Central memory CD8-positive, alpha-beta T cell (primary cell): ENCODE results near the gene SSTR1.

Experiments
- ATAC-seq: fragments of 150-1000 bp; cut with Tn5 transposase; replicated peaks from 2 replicates; pipeline ENCODE4 v1.10.0; 2022; ENCODE audit warnings: mild to moderate bottlenecking, moderate FRiP score, moderate number of reproducible peaks; ENCODE audit not compliant: poor library complexity, severe bottlenecking; ENCODE audit errors: extremely low read depth
- DNase-seq, 2 donors: peaks; one replicate each; pipeline ENCODE4 v3.0.0; 2021; ENCODE audit warnings: low spot score in 2 of 2
- H3K27ac Mint-ChIP-seq: one replicate; pipeline ENCODE4 v1.8.0; 2022; ENCODE audit warnings: low read depth, mild to moderate bottlenecking, moderate library complexity, mixed read lengths
- H3K27me3 Mint-ChIP-seq: one replicate; pipeline ENCODE4 v1.8.0; 2022; ENCODE audit warnings: mixed read lengths
- H3K36me3 Mint-ChIP-seq: one replicate; pipeline ENCODE4 v1.8.0; 2022; ENCODE audit warnings: mild to moderate bottlenecking, moderate library complexity, mixed read lengths; ENCODE audit not compliant: insufficient read depth
- H3K4me1 Mint-ChIP-seq: one replicate; pipeline ENCODE4 v1.8.0; 2022; ENCODE audit warnings: mixed read lengths
- H3K4me3 Mint-ChIP-seq: one replicate; pipeline ENCODE4 v1.8.0; 2022; ENCODE audit warnings: mild to moderate bottlenecking, moderate library complexity, mixed read lengths
- H3K9me3 Mint-ChIP-seq: one replicate; pipeline ENCODE4 v1.8.0; 2022; ENCODE audit warnings: mixed read lengths

SSTR1 gene

GRCh38 chr14:38205119-38205813 is 2.4 kb upstream of the SSTR1 start:
- H3K4me3 Mint-ChIP-seq, result no peak overlapping the region
- H3K9me3 Mint-ChIP-seq, result no peaks in the 10 kb centered on the region
- no peaks in the 10 kb centered on the region for H3K36me3 Mint-ChIP-seq
- H3K27me3 Mint-ChIP-seq, result peaks cover 50% of the 10 kb centered on the region
- ATAC-seq, result no peak
- H3K4me1 Mint-ChIP-seq, result peaks cover 19% of the 10 kb centered on the region
- H3K27ac Mint-ChIP-seq, result no peak overlapping the region
- no peak for DNase-seq

GRCh38 chr14:38205949-38206665 is 1.6 kb upstream of the SSTR1 start:
- Mint-ChIP-seq H3K36me3 (no peaks in the 10 kb centered on the region), H3K4me3 (no peak overlapping the region), H3K27me3 (peaks cover 58% of the 10 kb centered on the region), H3K4me1 (peaks cover 25% of the 10 kb centered on the region), H3K27ac (no peak overlapping the region), H3K9me3 (no peaks in the 10 kb centered on the region)
- ATAC-seq, result no peak
- no peak for DNase-seq

DNA sequence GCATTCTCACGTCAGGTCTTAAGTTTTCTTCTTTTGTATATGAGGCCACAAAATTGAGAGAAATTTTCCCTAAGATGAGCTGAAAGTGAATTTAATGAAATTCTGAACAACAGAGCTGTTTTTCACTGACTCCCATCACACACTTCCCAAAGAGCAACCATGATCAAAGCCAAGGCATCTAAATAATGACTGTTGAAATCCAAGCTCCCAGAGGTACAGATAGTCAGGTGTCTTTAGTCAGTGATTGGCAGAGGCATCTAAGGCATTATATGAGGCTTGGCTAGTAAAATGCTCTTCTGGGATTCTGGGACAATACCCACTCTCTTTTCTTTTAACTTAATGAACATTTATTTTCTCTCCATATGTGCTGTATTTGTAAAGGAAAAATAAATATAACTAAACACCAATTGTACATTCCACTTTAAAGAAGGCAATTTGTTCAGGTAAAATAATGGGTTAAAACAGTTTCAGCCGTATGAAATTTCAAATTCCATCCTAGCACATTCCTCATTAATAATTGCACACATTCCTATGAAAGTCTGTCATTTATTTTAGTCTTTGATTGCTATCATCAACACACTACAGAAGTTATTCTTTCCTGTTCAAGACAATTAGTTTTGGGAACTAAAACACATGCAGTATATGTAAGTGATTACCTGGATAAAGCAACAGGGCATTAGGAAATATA is 871 bp upstream of the SSTR1 start:
- no peak for DNase-seq
- no peak overlapping the region for H3K27ac Mint-ChIP-seq

DNA sequence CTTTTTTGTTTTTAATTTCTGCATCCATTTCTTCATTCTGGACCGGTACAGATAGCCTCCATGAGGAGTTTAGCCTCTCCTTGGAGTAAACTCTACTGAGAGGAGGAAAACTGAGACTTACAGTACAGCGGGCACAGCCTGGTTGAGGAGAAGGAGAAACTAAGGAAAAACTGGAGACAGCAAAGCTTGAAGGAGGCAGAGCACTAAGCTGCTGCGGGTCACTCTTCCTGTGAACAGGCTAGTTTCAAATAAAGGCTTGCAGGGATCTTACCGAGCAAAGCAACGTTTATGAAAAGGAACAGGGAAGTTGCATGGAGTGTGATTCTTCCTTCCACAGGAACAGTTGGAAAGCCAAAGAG is 348 bp upstream of the SSTR1 start:
- peaks cover 70% of the 10 kb centered on the region for H3K27me3 Mint-ChIP-seq
- no peaks in the 10 kb centered on the region for H3K36me3 Mint-ChIP-seq
- peaks cover 25% of the 10 kb centered on the region for H3K4me1 Mint-ChIP-seq
- no peak overlapping the region for H3K27ac Mint-ChIP-seq
- no peak for DNase-seq
- no peaks in the 10 kb centered on the region for H3K9me3 Mint-ChIP-seq
- ATAC-seq, result no peak
- no peak overlapping the region for H3K4me3 Mint-ChIP-seq

More for the DNA sequence above, 871 bp upstream of the SSTR1 start:
- H3K4me1 Mint-ChIP-seq, result peaks cover 25% of the 10 kb centered on the region
- peaks cover 65% of the 10 kb centered on the region for H3K27me3 Mint-ChIP-seq
- H3K4me3 Mint-ChIP-seq, result no peak overlapping the region
- ATAC-seq, result no peak
- no peaks in the 10 kb centered on the region for H3K36me3 Mint-ChIP-seq
- no peaks in the 10 kb centered on the region for H3K9me3 Mint-ChIP-seq

DNA sequence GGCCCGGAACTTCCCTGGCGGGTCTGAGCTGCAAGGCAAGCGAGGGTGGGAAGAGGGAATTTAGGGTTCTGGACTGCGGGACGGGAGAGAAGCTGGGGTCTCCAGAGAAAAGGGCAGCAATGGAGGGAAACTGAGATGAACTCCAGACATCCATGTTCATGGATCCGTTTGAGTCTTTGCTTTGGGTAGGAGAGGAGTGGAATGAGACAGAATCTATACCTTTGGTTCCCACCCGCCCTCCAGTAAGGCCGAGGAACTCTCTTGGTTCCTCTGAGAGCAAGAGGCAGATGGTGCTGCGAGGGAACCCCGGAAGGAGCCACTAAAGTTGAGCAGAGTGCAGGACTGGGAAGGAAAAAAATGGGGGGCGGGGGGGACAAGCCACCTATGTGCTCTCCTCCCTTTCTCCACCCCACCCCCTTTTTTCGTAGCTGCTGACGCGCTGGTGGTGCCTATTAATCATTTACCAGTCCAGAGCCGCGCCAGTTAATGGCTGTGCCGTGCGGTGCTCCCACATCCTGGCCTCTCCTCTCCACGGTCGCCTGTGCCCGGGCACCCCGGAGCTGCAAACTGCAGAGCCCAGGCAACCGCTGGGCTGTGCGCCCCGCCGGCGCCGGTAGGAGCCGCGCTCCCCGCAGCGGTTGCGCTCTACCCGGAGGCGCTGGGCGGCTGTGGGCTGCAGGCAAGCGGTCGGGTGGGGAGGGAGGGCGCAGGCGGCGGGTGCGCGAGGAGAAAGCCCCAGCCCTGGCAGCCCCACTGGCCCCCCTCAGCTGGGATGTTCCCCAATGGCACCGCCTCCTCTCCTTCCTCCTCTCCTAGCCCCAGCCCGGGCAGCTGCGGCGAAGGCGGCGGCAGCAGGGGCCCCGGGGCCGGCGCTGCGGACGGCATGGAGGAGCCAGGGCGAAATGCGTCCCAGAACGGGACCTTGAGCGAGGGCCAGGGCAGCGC is 1.2 kb downstream of the SSTR1 start:
- H3K36me3 Mint-ChIP-seq, result no peaks in the 10 kb centered on the region
- H3K4me3 Mint-ChIP-seq, result peak overlapping the region; percentile 21
- H3K9me3 Mint-ChIP-seq, result no peaks in the 10 kb centered on the region
- peaks cover 79% of the 10 kb centered on the region for H3K27me3 Mint-ChIP-seq
- peaks cover 25% of the 10 kb centered on the region for H3K4me1 Mint-ChIP-seq
- ATAC-seq (peak; percentile 36), DNase-seq (no peak)
- H3K27ac Mint-ChIP-seq, result no peak overlapping the region

DNA sequence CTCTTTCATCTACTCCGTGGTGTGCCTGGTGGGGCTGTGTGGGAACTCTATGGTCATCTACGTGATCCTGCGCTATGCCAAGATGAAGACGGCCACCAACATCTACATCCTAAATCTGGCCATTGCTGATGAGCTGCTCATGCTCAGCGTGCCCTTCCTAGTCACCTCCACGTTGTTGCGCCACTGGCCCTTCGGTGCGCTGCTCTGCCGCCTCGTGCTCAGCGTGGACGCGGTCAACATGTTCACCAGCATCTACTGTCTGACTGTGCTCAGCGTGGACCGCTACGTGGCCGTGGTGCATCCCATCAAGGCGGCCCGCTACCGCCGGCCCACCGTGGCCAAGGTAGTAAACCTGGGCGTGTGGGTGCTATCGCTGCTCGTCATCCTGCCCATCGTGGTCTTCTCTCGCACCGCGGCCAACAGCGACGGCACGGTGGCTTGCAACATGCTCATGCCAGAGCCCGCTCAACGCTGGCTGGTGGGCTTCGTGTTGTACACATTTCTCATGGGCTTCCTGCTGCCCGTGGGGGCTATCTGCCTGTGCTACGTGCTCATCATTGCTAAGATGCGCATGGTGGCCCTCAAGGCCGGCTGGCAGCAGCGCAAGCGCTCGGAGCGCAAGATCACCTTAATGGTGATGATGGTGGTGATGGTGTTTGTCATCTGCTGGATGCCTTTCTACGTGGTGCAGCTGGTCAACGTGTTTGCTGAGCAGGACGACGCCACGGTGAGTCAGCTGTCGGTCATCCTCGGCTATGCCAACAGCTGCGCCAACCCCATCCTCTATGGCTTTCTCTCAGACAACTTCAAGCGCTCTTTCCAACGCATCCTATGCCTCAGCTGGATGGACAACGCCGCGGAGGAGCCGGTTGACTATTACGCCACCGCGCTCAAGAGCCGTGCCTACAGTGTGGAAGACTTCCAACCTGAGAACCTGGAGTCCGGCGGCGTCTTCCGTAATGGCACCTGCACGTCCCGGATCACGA is 2.2 kb downstream of the SSTR1 start:
- Mint-ChIP-seq H3K4me1 (peaks cover 25% of the 10 kb centered on the region), H3K36me3 (no peaks in the 10 kb centered on the region), H3K27ac (peak overlapping the region; percentile 26), H3K4me3 (peak overlapping the region; percentile 21), H3K27me3 (peaks cover 79% of the 10 kb centered on the region), H3K9me3 (no peaks in the 10 kb centered on the region)
- no peak for DNase-seq
- ATAC-seq, result no peak

GRCh38 chr14:38210587-38211216 is 3.0 kb downstream of the SSTR1 start:
- H3K27ac Mint-ChIP-seq, result no peak overlapping the region
- no peaks in the 10 kb centered on the region for H3K9me3 Mint-ChIP-seq
- peaks cover 76% of the 10 kb centered on the region for H3K27me3 Mint-ChIP-seq
- H3K4me3 Mint-ChIP-seq, result peak overlapping the region; percentile 48
- peaks cover 25% of the 10 kb centered on the region for H3K4me1 Mint-ChIP-seq
- H3K36me3 Mint-ChIP-seq, result no peaks in the 10 kb centered on the region
- no peak for ATAC-seq
- DNase-seq, result no peak

DNA sequence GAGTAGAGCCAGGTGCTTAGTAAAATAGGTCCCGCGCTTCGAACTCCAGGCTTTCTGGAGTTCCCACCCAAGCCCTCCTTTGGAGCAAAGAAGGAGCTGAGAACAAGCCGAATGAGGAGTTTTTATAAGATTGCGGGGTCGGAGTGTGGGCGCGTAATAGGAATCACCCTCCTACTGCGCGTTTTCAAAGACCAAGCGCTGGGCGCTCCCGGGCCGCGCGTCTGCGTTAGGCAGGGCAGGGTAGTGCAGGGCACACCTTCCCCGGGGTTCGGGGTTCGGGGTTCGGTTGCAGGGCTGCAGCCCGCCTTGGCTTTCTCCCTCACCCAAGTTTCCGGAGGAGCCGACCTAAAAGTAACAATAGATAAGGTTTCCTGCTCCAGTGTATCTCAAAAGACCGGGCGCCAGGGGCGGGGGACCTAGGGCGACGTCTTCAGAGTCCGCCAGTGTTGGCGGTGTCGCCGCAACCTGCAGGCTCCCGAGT is 3.6 kb downstream of the SSTR1 start:
- Mint-ChIP-seq H3K4me3 (no peak overlapping the region), H3K36me3 (no peaks in the 10 kb centered on the region), H3K27me3 (peaks cover 70% of the 10 kb centered on the region), H3K9me3 (no peaks in the 10 kb centered on the region), H3K27ac (no peak overlapping the region), H3K4me1 (peaks cover 25% of the 10 kb centered on the region)
- ATAC-seq, result no peak
- DNase-seq, result no peak

- H3K4me3 Mint-ChIP-seq, result peak overlapping the region; percentile 0
- peaks cover 61% of the 10 kb centered on the region for H3K27me3 Mint-ChIP-seq
- DNase-seq (no peak), ATAC-seq (no peak)
- H3K27ac Mint-ChIP-seq, result no peak overlapping the region
- H3K9me3 Mint-ChIP-seq, result no peaks in the 10 kb centered on the region
- H3K4me1 Mint-ChIP-seq, result peaks cover 25% of the 10 kb centered on the region
- H3K36me3 Mint-ChIP-seq, result no peaks in the 10 kb centered on the region
These were observed 4.4 kb downstream of the SSTR1 start for GRCh38 chr14:38212111-38212510.

GRCh38 chr14:38213001-38213400 is 5.3 kb downstream of the SSTR1 start:
- H3K36me3 Mint-ChIP-seq, result no peaks in the 10 kb centered on the region
- peaks cover 20% of the 10 kb centered on the region for H3K4me1 Mint-ChIP-seq
- no peak overlapping the region for H3K4me3 Mint-ChIP-seq
- peaks cover 53% of the 10 kb centered on the region for H3K27me3 Mint-ChIP-seq
- no peak overlapping the region for H3K27ac Mint-ChIP-seq
- DNase-seq (no peak), ATAC-seq (no peak)
- no peaks in the 10 kb centered on the region for H3K9me3 Mint-ChIP-seq

GRCh38 chr14:38217553-38217952 is 9.8 kb downstream of the SSTR1 start:
- H3K27ac Mint-ChIP-seq, result no peak overlapping the region
- peaks cover 9% of the 10 kb centered on the region for H3K27me3 Mint-ChIP-seq
- no peaks in the 10 kb centered on the region for H3K4me1 Mint-ChIP-seq
- ATAC-seq (no peak), DNase-seq (no peak)
- no peak overlapping the region for H3K4me3 Mint-ChIP-seq
- no peaks in the 10 kb centered on the region for H3K36me3 Mint-ChIP-seq
- no peaks in the 10 kb centered on the region for H3K9me3 Mint-ChIP-seq
